Measurements from ENCODE around the gene ZKSCAN5.
"Not testable (repeated sequence)": the region's sequence is repeated elsewhere in the genome, so short reads cannot be mapped to it uniquely, and the experiment has no call there.

ZKSCAN5 gene

DNA sequence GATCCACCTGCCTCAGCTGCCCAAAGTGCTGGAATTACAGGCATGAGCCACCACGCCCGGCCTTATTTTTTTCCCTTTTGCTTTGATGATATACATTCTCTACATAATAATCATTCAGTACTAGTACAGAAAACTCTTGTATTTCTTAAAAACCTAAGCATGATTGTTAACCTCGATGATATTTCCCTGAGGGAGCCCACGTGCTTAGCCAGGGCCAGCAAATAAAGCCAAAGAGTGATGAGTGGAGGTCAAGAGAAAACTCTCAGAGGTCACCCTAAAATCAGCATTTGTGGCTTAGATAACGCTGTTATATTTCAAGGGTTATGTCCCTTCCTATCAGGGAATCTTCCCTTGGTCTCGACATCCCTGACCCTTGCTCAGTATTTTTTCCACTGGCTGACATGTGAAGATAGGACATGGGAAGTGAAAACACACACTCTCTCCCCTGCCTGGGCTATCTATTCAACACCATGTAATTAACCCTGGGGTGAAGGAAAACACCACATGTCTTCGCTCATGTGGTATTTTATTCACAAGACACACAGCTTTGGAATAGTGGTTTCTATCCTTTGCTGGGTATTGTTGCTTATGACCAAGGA is 34.9 kb downstream of the ZKSCAN5 start:
- H3K56ac ChIP-seq (ENCODE audit: low read length) = no peak overlapping the region
- H2AK5ac ChIP-seq (ENCODE audit: low read length) = no peak overlapping the region
- H3K4ac ChIP-seq (ENCODE audit: low read depth, low read length) = no peak overlapping the region
- H3K79me2 ChIP-seq (ENCODE audit: control insufficient read depth, insufficient read depth, low read length) = no peaks in the 10 kb centered on the region
- H2BK120ac ChIP-seq (ENCODE audit: low read depth, low read length) = no peak overlapping the region
- no peak overlapping the region for H4K5ac ChIP-seq (ENCODE audit: low read length)
- H3K18ac ChIP-seq (ENCODE audit: low read length) = no peak overlapping the region
- no CpG with 5 or more reads among the region's 7 CpGs for WGBS (ENCODE audit: extremely low coverage, insufficient coverage, low lambda C conversion rate)
- H3K4me1 ChIP-seq (ENCODE audit: control insufficient read depth, low read depth, low read length) = no peaks in the 10 kb centered on the region
- no peak overlapping the region for H3K23ac ChIP-seq (ENCODE audit: low read length)
- H2BK5ac ChIP-seq (ENCODE audit: low read length) = no peak overlapping the region
- H3K4me2 ChIP-seq (ENCODE audit: low read length) = no peak overlapping the region
- no peak overlapping the region for H3K4me3 ChIP-seq (ENCODE audit: low read length)
- H3K36me3 ChIP-seq (ENCODE audit: control insufficient read depth, insufficient read depth, low read length) = no peaks in the 10 kb centered on the region
- no peak overlapping the region for H2BK15ac ChIP-seq (replicated peaks; ENCODE audit: low read depth)
- no peak for DNase-seq
- no peaks in the 10 kb centered on the region for H3K27me3 ChIP-seq (ENCODE audit: insufficient read depth, low read length, poor library complexity)
- H4K8ac ChIP-seq (ENCODE audit: low read depth, low read length) = no peak overlapping the region
- H3K27ac ChIP-seq (ENCODE audit: low read depth, low read length) = no peak overlapping the region
- no peak overlapping the region for H3K9ac ChIP-seq (ENCODE audit: low read length)
- no peaks in the 10 kb centered on the region for H3K79me1 ChIP-seq (ENCODE audit: low read length)

DNA sequence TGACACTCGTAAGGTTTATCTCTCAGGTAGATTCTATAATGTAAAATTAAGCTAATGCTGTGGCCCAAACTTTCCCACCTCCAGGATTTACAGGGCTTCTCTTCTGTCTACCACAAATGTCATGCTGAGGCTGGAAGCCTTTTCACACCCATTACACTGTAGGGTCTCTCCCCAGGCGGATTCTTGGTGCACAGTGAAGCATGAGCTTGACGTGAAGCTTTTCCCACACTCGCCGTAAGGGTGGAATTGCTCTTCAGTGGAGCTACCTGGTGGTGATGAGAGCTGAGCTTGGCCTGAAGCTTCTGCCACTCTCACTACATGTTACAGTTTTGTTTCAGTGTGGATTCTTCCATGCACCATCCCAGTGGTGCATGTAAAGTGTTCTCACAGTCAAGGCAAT is 36.1 kb downstream of the ZKSCAN5 start:
- WGBS (ENCODE audit: extremely low coverage, insufficient coverage, low lambda C conversion rate) = no CpG with 5 or more reads among the region's 5 CpGs

DNA sequence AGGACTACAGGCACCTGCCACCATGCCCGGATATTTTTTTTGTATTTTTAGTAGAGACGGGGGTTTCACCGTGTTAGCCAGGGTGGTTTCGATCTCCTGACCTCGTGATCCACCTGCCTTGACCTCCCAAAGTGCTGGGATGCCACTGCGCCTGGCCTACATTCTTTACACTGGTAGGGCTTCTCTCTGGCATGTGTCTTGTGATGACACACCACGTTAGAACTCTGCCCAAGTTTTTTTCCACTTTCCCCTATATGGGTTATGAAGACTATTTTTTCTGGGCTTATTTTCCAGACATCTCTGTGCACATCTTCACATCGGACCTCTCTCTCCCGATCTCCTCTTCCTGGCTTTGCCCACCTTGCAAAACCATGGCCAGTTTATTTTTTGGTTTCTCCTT is 36.8 kb downstream of the ZKSCAN5 start:
- no CpG with 5 or more reads among the region's 9 CpGs for WGBS (ENCODE audit: extremely low coverage, insufficient coverage, low lambda C conversion rate)
- H3K4me3 ChIP-seq (ENCODE audit: low read length) = no peak overlapping the region

More for the DNA sequence above, 36.1 kb downstream of the ZKSCAN5 start:
- H4K5ac ChIP-seq (ENCODE audit: low read length) = no peak overlapping the region
- H3K4me1 ChIP-seq (ENCODE audit: control insufficient read depth, low read depth, low read length) = no peaks in the 10 kb centered on the region
- H3K4me3 ChIP-seq (ENCODE audit: low read length) = no peak overlapping the region
- H2BK5ac ChIP-seq (ENCODE audit: low read length) = no peak overlapping the region
- no peak overlapping the region for H3K9ac ChIP-seq (ENCODE audit: low read length)
- no peak overlapping the region for H3K23ac ChIP-seq (ENCODE audit: low read length)
- H2BK120ac ChIP-seq (ENCODE audit: low read depth, low read length) = no peak overlapping the region
- H3K36me3 ChIP-seq (ENCODE audit: control insufficient read depth, insufficient read depth, low read length) = no peaks in the 10 kb centered on the region
- H3K18ac ChIP-seq (ENCODE audit: low read length) = no peak overlapping the region
- no peak overlapping the region for H3K4me2 ChIP-seq (ENCODE audit: low read length)
- H2AK5ac ChIP-seq (ENCODE audit: low read length) = no peak overlapping the region
- no peak overlapping the region for H3K56ac ChIP-seq (ENCODE audit: low read length)
- no peak overlapping the region for H4K8ac ChIP-seq (ENCODE audit: low read depth, low read length)
- H2BK15ac ChIP-seq (replicated peaks; ENCODE audit: low read depth) = no peak overlapping the region
- no peaks in the 10 kb centered on the region for H3K27me3 ChIP-seq (ENCODE audit: insufficient read depth, low read length, poor library complexity)
- no peak overlapping the region for H3K4ac ChIP-seq (ENCODE audit: low read depth, low read length)
- H3K79me2 ChIP-seq (ENCODE audit: control insufficient read depth, insufficient read depth, low read length) = no peaks in the 10 kb centered on the region
- H3K27ac ChIP-seq (ENCODE audit: low read depth, low read length) = no peak overlapping the region
- no peak for DNase-seq
- H3K79me1 ChIP-seq (ENCODE audit: low read length) = no peaks in the 10 kb centered on the region

DNA sequence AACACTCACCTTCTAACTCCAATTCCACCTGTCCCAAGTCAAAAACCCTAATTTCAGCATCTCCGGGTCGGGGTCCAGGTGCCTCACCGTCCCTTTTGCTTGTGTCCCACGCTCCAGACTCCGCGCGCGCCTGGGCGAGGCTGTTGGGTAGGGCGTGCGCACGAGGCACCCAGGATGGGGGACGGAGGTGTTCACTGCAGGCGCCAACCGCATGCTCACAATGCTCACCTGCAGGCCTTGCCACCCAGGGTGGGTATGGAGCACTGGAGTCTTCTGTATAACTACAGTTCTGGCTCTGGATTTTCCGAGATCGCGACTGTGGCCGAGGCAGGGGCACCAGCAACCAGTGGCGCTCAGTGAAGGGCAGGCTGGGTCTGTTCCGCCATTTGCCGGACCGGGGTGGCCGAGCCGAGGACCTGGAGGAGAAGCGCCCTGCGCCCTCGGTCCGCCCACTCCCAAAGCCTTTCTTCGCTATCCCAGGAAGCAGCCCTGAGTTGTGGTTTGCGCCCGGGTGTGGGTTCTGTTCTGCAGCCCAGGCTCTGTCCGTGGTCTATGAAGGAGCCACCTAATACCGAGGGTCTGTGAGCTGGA is 38.7 kb downstream of the ZKSCAN5 start:
- Histone ChIP-seq H2BK15ac (replicated peaks; ENCODE audit: low read depth) (no peak overlapping the region), H3K27me3 (ENCODE audit: insufficient read depth, low read length, poor library complexity) (no peaks in the 10 kb centered on the region), H3K79me2 (ENCODE audit: control insufficient read depth, insufficient read depth, low read length) (no peaks in the 10 kb centered on the region), H3K4me3 (ENCODE audit: low read length) (no peak overlapping the region), H2BK5ac (ENCODE audit: low read length) (no peak overlapping the region), H2BK120ac (ENCODE audit: low read depth, low read length) (no peak overlapping the region), H3K23ac (ENCODE audit: low read length) (no peak overlapping the region), H4K8ac (ENCODE audit: low read depth, low read length) (no peak overlapping the region), H3K56ac (ENCODE audit: low read length) (no peak overlapping the region), H3K27ac (ENCODE audit: low read depth, low read length) (no peak overlapping the region), H3K18ac (ENCODE audit: low read length) (no peak overlapping the region), H3K36me3 (ENCODE audit: control insufficient read depth, insufficient read depth, low read length) (no peaks in the 10 kb centered on the region), H3K4me2 (ENCODE audit: low read length) (no peak overlapping the region), H2AK5ac (ENCODE audit: low read length) (no peak overlapping the region), H4K5ac (ENCODE audit: low read length) (no peak overlapping the region), H3K4ac (ENCODE audit: low read depth, low read length) (no peak overlapping the region), H3K79me1 (ENCODE audit: low read length) (no peaks in the 10 kb centered on the region), H3K9ac (ENCODE audit: low read length) (no peak overlapping the region), H3K4me1 (ENCODE audit: control insufficient read depth, low read depth, low read length) (no peaks in the 10 kb centered on the region)
- no peak for DNase-seq
- WGBS (ENCODE audit: extremely low coverage, insufficient coverage, low lambda C conversion rate) = no CpG with 5 or more reads among the region's 34 CpGs

More for the DNA sequence above, 36.8 kb downstream of the ZKSCAN5 start:
- no peak overlapping the region for H3K18ac ChIP-seq (ENCODE audit: low read length)
- no peak overlapping the region for H4K8ac ChIP-seq (ENCODE audit: low read depth, low read length)
- no peak overlapping the region for H4K5ac ChIP-seq (ENCODE audit: low read length)
- H3K27me3 ChIP-seq (ENCODE audit: insufficient read depth, low read length, poor library complexity) = no peaks in the 10 kb centered on the region
- no peaks in the 10 kb centered on the region for H3K79me2 ChIP-seq (ENCODE audit: control insufficient read depth, insufficient read depth, low read length)
- no peak overlapping the region for H2BK120ac ChIP-seq (ENCODE audit: low read depth, low read length)
- no peak overlapping the region for H2AK5ac ChIP-seq (ENCODE audit: low read length)
- H3K4me1 ChIP-seq (ENCODE audit: control insufficient read depth, low read depth, low read length) = no peaks in the 10 kb centered on the region
- H2BK15ac ChIP-seq (replicated peaks; ENCODE audit: low read depth) = no peak overlapping the region
- DNase-seq = no peak
- no peak overlapping the region for H3K9ac ChIP-seq (ENCODE audit: low read length)
- H3K4me2 ChIP-seq (ENCODE audit: low read length) = no peak overlapping the region
- H3K23ac ChIP-seq (ENCODE audit: low read length) = no peak overlapping the region
- H3K79me1 ChIP-seq (ENCODE audit: low read length) = no peaks in the 10 kb centered on the region
- H3K4ac ChIP-seq (ENCODE audit: low read depth, low read length) = no peak overlapping the region
- no peaks in the 10 kb centered on the region for H3K36me3 ChIP-seq (ENCODE audit: control insufficient read depth, insufficient read depth, low read length)
- H3K56ac ChIP-seq (ENCODE audit: low read length) = no peak overlapping the region
- no peak overlapping the region for H2BK5ac ChIP-seq (ENCODE audit: low read length)
- H3K27ac ChIP-seq (ENCODE audit: low read depth, low read length) = no peak overlapping the region

DNA sequence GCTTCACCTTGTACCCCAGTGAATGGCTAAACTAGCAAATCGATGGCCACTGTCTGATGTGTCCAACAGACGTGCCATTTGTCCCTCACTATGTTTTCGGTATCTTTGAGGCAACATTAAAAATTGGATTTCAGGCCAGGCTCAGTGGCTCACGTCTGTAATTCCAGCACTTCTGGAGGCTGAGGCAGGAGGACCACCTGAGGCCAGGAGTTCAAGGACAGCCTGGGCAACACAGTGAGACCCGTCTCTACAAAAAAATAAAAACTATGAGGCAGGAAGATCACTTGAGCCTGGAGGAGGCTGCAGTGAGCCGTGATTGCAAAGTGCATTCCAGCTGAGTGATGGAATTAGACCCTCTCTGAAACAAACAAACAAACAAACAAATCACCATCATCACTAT is 39.5 kb downstream of the ZKSCAN5 start:
- H3K4me1 ChIP-seq (ENCODE audit: control insufficient read depth, low read depth, low read length) = no peaks in the 10 kb centered on the region
- no peak overlapping the region for H3K18ac ChIP-seq (ENCODE audit: low read length)
- no CpG with 5 or more reads among the region's 6 CpGs for WGBS (ENCODE audit: extremely low coverage, insufficient coverage, low lambda C conversion rate)
- H2AK5ac ChIP-seq (ENCODE audit: low read length) = no peak overlapping the region
- no peak overlapping the region for H2BK120ac ChIP-seq (ENCODE audit: low read depth, low read length)
- H3K4me2 ChIP-seq (ENCODE audit: low read length) = no peak overlapping the region
- H4K5ac ChIP-seq (ENCODE audit: low read length) = no peak overlapping the region
- no peak overlapping the region for H3K56ac ChIP-seq (ENCODE audit: low read length)
- no peaks in the 10 kb centered on the region for H3K79me2 ChIP-seq (ENCODE audit: control insufficient read depth, insufficient read depth, low read length)
- no peak overlapping the region for H2BK5ac ChIP-seq (ENCODE audit: low read length)
- no peaks in the 10 kb centered on the region for H3K79me1 ChIP-seq (ENCODE audit: low read length)
- H3K23ac ChIP-seq (ENCODE audit: low read length) = no peak overlapping the region
- DNase-seq = no peak
- no peaks in the 10 kb centered on the region for H3K36me3 ChIP-seq (ENCODE audit: control insufficient read depth, insufficient read depth, low read length)
- H3K27ac ChIP-seq (ENCODE audit: low read depth, low read length) = no peak overlapping the region
- H4K8ac ChIP-seq (ENCODE audit: low read depth, low read length) = no peak overlapping the region
- no peak overlapping the region for H3K4ac ChIP-seq (ENCODE audit: low read depth, low read length)
- H2BK15ac ChIP-seq (replicated peaks; ENCODE audit: low read depth) = no peak overlapping the region
- no peak overlapping the region for H3K9ac ChIP-seq (ENCODE audit: low read length)
- H3K4me3 ChIP-seq (ENCODE audit: low read length) = no peak overlapping the region
- no peaks in the 10 kb centered on the region for H3K27me3 ChIP-seq (ENCODE audit: insufficient read depth, low read length, poor library complexity)

DNA sequence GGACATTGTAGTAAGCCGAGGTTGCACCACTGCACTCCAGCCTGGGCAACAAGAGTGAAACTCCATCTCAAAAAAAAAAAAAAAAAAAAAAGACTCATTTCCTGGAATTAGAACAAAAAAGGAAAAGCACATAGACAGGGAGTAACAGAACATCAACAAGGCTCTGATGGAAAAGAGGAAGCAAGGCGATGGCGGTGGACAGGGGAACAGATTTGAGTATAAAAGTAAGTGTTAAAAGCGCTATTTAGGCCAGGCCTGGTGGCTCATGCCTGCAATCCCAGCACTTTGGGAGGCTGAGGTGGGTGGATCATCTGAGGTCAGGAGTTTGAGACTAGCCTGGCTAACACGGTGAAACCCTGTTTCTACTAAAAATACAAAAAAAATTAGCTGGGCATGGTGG is 40.8 kb downstream of the ZKSCAN5 start:
- not testable (repeated sequence) for H2BK15ac ChIP-seq (replicated peaks; ENCODE audit: low read depth); H3K27me3 ChIP-seq (ENCODE audit: insufficient read depth, low read length, poor library complexity); H3K56ac ChIP-seq (ENCODE audit: low read length); H3K36me3 ChIP-seq (ENCODE audit: control insufficient read depth, insufficient read depth, low read length); H3K79me2 ChIP-seq (ENCODE audit: control insufficient read depth, insufficient read depth, low read length); H3K18ac ChIP-seq (ENCODE audit: low read length); H2BK120ac ChIP-seq (ENCODE audit: low read depth, low read length); H3K4me1 ChIP-seq (ENCODE audit: control insufficient read depth, low read depth, low read length); DNase-seq; H4K5ac ChIP-seq (ENCODE audit: low read length); H3K4me3 ChIP-seq (ENCODE audit: low read length); H3K79me1 ChIP-seq (ENCODE audit: low read length); H3K23ac ChIP-seq (ENCODE audit: low read length); H4K8ac ChIP-seq (ENCODE audit: low read depth, low read length); H3K4me2 ChIP-seq (ENCODE audit: low read length); H3K9ac ChIP-seq (ENCODE audit: low read length); H2BK5ac ChIP-seq (ENCODE audit: low read length); H3K27ac ChIP-seq (ENCODE audit: low read depth, low read length); H3K4ac ChIP-seq (ENCODE audit: low read depth, low read length); H2AK5ac ChIP-seq (ENCODE audit: low read length)
- WGBS (ENCODE audit: extremely low coverage, insufficient coverage, low lambda C conversion rate) = no CpG with 5 or more reads among the region's 5 CpGs
